ENCODE results near the gene BAIAP2L1. TPM values are rescaled to one million over a fixed set of nuclear protein-coding genes. Genes with fewer than 3 reads are reported as not detected.

Gene BAIAP2L1
- total and polyA plus RNA-seq, 2 experiments from 2014 or later = 24.1 to 38.3 TPM

DNA sequence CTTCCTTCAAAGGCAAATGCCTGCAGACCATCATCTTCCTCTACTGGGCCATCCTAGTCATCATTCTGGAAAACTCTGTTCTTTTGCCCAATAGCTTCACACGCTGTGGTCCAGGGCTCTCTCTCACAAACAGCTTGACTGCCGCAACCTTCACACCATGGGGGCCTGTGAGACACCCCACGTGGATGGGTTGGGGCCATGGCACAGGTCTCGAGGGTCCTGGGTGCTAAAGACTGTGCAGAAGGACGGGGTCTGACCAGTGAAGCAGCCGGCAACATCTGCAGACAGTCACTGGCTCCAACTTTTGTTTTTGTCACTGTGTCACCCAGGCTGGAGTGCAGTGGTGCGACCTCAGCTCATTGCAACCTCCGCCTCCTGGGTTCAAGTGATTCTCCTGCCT lies 91.3 kb downstream of the BAIAP2L1 start:
- H3K4me3 Mint-ChIP-seq = no peak overlapping the region
- H3K4me3 ChIP-seq = no peak overlapping the region
- no peak overlapping the region for H3K27ac Mint-ChIP-seq
- no peaks in the 10 kb centered on the region for H3K27me3 ChIP-seq (ENCODE audit: insufficient read depth)
- no peaks in the 10 kb centered on the region; the same call in 1 of the 2 replicates for H3K79me2 ChIP-seq (replicated peaks; ENCODE audit: insufficient read depth)
- H4K20me1 ChIP-seq (replicated peaks; ENCODE audit: insufficient read depth) = no peaks in the 10 kb centered on the region; the same call in 1 of the 2 replicates
- no peaks in the 10 kb centered on the region for H3K9me2 ChIP-seq (ENCODE audit: insufficient read depth)
- DNase-seq (ENCODE audit: low spot score) (no peak), ATAC-seq (no peak)
- H3K27ac ChIP-seq (ENCODE audit: low read depth) = no peak overlapping the region
- peaks cover 28% of the 10 kb centered on the region for H3K36me3 ChIP-seq (ENCODE audit: insufficient read depth)
- H3F3A ChIP-seq (replicated peaks; ENCODE audit: low read depth) = no peaks in the 10 kb centered on the region
- no peaks in the 10 kb centered on the region; the same call in 1 of the 2 replicates for H3K4me1 ChIP-seq (ENCODE audit: insufficient read depth)
- peaks cover 70% of the 10 kb centered on the region for H3K36me3 Mint-ChIP-seq (ENCODE audit: low read depth)
- H2AFZ ChIP-seq = no peak overlapping the region
- TF ChIP-seq ZNF114 (CRISPR knock-in tag; IDR thresholded peaks at IDR 0.05) (no peak), ZNF331 (CRISPR knock-in tag; IDR thresholded peaks at IDR 0.05; ENCODE audit: low read depth) (no peak), EZH2 (IDR thresholded peaks at IDR 0.05; ENCODE audit: low read depth, unreplicated experiment) (no peak), POLR2AphosphoS5 (IDR thresholded peaks at IDR 0.05; ENCODE audit: low read depth) (no peak), CTCF (conservative IDR thresholded peaks at IDR 0.05; ENCODE audit: low read depth in 2 of 2) (no peak), NANOG (IDR thresholded peaks at IDR 0.05; ENCODE audit: borderline replicate concordance) (no peak), EZH2phosphoT487 (IDR thresholded peaks at IDR 0.05; ENCODE audit: unreplicated experiment) (no peak)
- TF ChIP-seq, protein P1, sequence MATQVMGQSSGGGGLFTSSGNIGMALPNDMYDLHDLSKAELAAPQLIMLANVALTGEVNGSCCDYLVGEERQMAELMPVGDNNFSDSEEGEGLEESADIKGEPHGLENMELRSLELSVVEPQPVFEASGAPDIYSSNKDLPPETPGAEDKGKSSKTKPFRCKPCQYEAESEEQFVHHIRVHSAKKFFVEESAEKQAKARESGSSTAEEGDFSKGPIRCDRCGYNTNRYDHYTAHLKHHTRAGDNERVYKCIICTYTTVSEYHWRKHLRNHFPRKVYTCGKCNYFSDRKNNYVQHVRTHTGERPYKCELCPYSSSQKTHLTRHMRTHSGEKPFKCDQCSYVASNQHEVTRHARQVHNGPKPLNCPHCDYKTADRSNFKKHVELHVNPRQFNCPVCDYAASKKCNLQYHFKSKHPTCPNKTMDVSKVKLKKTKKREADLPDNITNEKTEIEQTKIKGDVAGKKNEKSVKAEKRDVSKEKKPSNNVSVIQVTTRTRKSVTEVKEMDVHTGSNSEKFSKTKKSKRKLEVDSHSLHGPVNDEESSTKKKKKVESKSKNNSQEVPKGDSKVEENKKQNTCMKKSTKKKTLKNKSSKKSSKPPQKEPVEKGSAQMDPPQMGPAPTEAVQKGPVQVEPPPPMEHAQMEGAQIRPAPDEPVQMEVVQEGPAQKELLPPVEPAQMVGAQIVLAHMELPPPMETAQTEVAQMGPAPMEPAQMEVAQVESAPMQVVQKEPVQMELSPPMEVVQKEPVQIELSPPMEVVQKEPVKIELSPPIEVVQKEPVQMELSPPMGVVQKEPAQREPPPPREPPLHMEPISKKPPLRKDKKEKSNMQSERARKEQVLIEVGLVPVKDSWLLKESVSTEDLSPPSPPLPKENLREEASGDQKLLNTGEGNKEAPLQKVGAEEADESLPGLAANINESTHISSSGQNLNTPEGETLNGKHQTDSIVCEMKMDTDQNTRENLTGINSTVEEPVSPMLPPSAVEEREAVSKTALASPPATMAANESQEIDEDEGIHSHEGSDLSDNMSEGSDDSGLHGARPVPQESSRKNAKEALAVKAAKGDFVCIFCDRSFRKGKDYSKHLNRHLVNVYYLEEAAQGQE (IDR thresholded peaks at IDR 0.05; ENCODE audit: unreplicated experiment) = no peak
- TF ChIP-seq, protein P2, sequence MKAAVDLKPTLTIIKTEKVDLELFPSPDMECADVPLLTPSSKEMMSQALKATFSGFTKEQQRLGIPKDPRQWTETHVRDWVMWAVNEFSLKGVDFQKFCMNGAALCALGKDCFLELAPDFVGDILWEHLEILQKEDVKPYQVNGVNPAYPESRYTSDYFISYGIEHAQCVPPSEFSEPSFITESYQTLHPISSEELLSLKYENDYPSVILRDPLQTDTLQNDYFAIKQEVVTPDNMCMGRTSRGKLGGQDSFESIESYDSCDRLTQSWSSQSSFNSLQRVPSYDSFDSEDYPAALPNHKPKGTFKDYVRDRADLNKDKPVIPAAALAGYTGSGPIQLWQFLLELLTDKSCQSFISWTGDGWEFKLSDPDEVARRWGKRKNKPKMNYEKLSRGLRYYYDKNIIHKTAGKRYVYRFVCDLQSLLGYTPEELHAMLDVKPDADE (IDR thresholded peaks at IDR 0.05) = no peak
- H3K9me3 Mint-ChIP-seq = no peaks in the 10 kb centered on the region
- H3K27me3 Mint-ChIP-seq (ENCODE audit: insufficient read depth, low read depth, poor library complexity) = no peaks in the 10 kb centered on the region
- H3K4me2 ChIP-seq = no peak overlapping the region
- peaks cover under 1% of the 10 kb centered on the region; the same call in 1 of the 3 replicates for H3K4me1 Mint-ChIP-seq

All from GM23338 (cell line).